HepG2 (cell line): Measurements from ENCODE around the gene SLC6A9. TPM values are rescaled to one million over a fixed set of nuclear protein-coding genes. Genes with fewer than 3 reads are reported as not detected.

Experiments used
- CCAR2 ChIP-seq: fragments of 200-400 bp; formaldehyde crosslinking; optimal IDR thresholded peaks from 2 replicates; pipeline ENCODE3; 2018; ENCODE audit warnings: low read depth, mild to moderate bottlenecking, low read length, moderate library complexity
- FUBP1 ChIP-seq: sonication (generic); formaldehyde crosslinking; IDR thresholded peaks from 2 replicates; pipeline ENCODE4 v1.5.1; 2020; ENCODE audit warnings: missing genetic modification reagents, mild to moderate bottlenecking, borderline replicate concordance
- GMEB1 ChIP-seq: sonication (generic); formaldehyde crosslinking; IDR thresholded peaks from 2 replicates; pipeline ENCODE4 v1.5.1; 2020; ENCODE audit warnings: missing genetic modification reagents, mild to moderate bottlenecking, borderline replicate concordance
- LRRFIP1 ChIP-seq: sonication (generic); formaldehyde crosslinking; conservative IDR thresholded peaks from 2 replicates; pipeline ENCODE4 v1.4.0; 2020; ENCODE audit warnings: missing genetic modification reagents
- MED8 ChIP-seq: sonication (generic); formaldehyde crosslinking; IDR thresholded peaks from 2 replicates; pipeline ENCODE4 v1.8.1; 2023; ENCODE audit warnings: mild to moderate bottlenecking, missing genetic modification reagents; ENCODE audit not compliant: insufficient replicate concordance
- NR1H2 ChIP-seq: sonication (generic); formaldehyde crosslinking; IDR thresholded peaks from 2 replicates; pipeline ENCODE4 v1.8.1; 2022; ENCODE audit warnings: low read depth, missing genetic modification reagents, borderline replicate concordance
- POGZ ChIP-seq: sonication (generic); formaldehyde crosslinking; IDR thresholded peaks from 2 replicates; pipeline ENCODE4 v1.4.0; 2020; ENCODE audit warnings: mild to moderate bottlenecking, missing genetic modification reagents
- SKIL ChIP-seq: sonication (generic); formaldehyde crosslinking; IDR thresholded peaks from 2 replicates; pipeline ENCODE4 v1.8.0; 2022; ENCODE audit warnings: missing genetic modification reagents, mild to moderate bottlenecking, moderate library complexity, borderline replicate concordance
- XRCC5 ChIP-seq: fragments of 200-400 bp; formaldehyde crosslinking; optimal IDR thresholded peaks from 2 replicates; pipeline ENCODE3; 2017; ENCODE audit warnings: mild to moderate bottlenecking, low read length
- ZKSCAN1 ChIP-seq: fragments of 150-350 bp; IDR thresholded peaks from 2 replicates; pipeline ENCODE4 v1.6.1; 2014; ENCODE audit warnings: low read length
- ZNF101 ChIP-seq: sonication (generic); formaldehyde crosslinking; IDR thresholded peaks from 2 replicates; pipeline ENCODE4 v1.4.0; 2020; ENCODE audit warnings: mild to moderate bottlenecking, low read depth, missing genetic modification reagents, borderline replicate concordance
- ZNF18 ChIP-seq: sonication (generic); formaldehyde crosslinking; IDR thresholded peaks from 2 replicates; pipeline ENCODE4 v1.8.0; 2022; ENCODE audit warnings: mild to moderate bottlenecking, missing genetic modification reagents; ENCODE audit not compliant: insufficient replicate concordance
- ZNF276 ChIP-seq: sonication (generic); formaldehyde crosslinking; IDR thresholded peaks from 2 replicates; pipeline ENCODE4 v1.4.0; 2020; ENCODE audit warnings: mild to moderate bottlenecking, low read depth, missing genetic modification reagents
- ZNF343 ChIP-seq: sonication (generic); formaldehyde crosslinking; IDR thresholded peaks from 2 replicates; pipeline ENCODE4 v1.4.0; 2020; ENCODE audit warnings: mild to moderate bottlenecking, missing genetic modification reagents
- ZNF556 ChIP-seq: sonication (generic); formaldehyde crosslinking; IDR thresholded peaks from 2 replicates; pipeline ENCODE4 v1.4.0; 2020; ENCODE audit warnings: mild to moderate bottlenecking, missing genetic modification reagents, borderline replicate concordance
- polyA plus RNA-seq, 8 experiments: library from polyadenylated mRNA; depleted of rRNA in 3 of 8; stranded (reverse) in 7 of 8; unstranded in 1 of 8; fragments of >200 nt; fragmentation: Illumina TruSeq in 4 of 8; extraction: Trizol in 4 of 8; gene quantifications; 2 replicates each; pipeline versions ENCODE4 v1.2.1 to v1.2.3, GENCODE V29; 2011 to 2016; ENCODE audit warnings: low read depth in 4 of 8, missing spikeins in 1 of 8, mixed read lengths in 1 of 8; ENCODE audit not compliant: insufficient read depth in 1 of 8
- total RNA-seq, 5 experiments: library from RNA; depleted of rRNA; stranded (reverse); fragments of >200 nt; fragmentation: Illumina TruSeq; extraction: Trizol; gene quantifications; 2 replicates each; pipeline ENCODE4 v1.2.3, GENCODE V29; 2016; ENCODE audit warnings: low read depth in 1 of 5

SLC6A9 gene
- total and polyA plus RNA-seq, 2 of the 13 experiments (the other 11 are each of a cell fraction or from before 2014, with no cell fraction given), result 8.5 to 9.9 TPM

GRCh38 chr1:44029911-44030604 lies 1.2 kb downstream of the SLC6A9 start (continued):
- no peak for TF ChIP-seq ZKSCAN1
- no peak for TF ChIP-seq LRRFIP1 (CRISPR knock-in tag)
- no peak for TF ChIP-seq SKIL (CRISPR knock-in tag)
- no peak; the same call in 1 of the 2 replicates for TF ChIP-seq POGZ (CRISPR knock-in tag)
- no peak for TF ChIP-seq ZNF101 (CRISPR knock-in tag)
- TF ChIP-seq CCAR2, result no peak
- TF ChIP-seq GMEB1 (CRISPR knock-in tag), result peak; percentile 28; the same call in 1 of the 2 replicates
- no peak for TF ChIP-seq ZNF18 (CRISPR knock-in tag)
- TF ChIP-seq ZNF276 (CRISPR knock-in tag), result no peak
- TF ChIP-seq NR1H2 (CRISPR knock-in tag), result no peak
- no peak for TF ChIP-seq MED8 (CRISPR knock-in tag)
- no peak; the same call in 1 of the 2 replicates for TF ChIP-seq ZNF556 (CRISPR knock-in tag)
- 0 out of 2 replicates have a peak, but pooled peaks have one; percentile 37 for TF ChIP-seq ZNF343
- no peak for TF ChIP-seq FUBP1 (CRISPR knock-in tag)
- TF ChIP-seq XRCC5, result no peak
